Cardiac fibroblast (primary cell): ENCODE results near the gene ENTHD1.

Experiments
- DNase-seq, 2 donors: peaks; one replicate each; pipeline versions ENCODE4 v3.0.0 to v3.0.0-alpha.2; 2010; ENCODE audit warnings: low read depth in 2 of 2
- H3K4me3 ChIP-seq, 2 donors: replicated peaks in 1 of 2; 1 replicate in 1 of 2; 2 replicates in 1 of 2; pipeline ENCODE4 v1.5.1; 2011; ENCODE audit warnings: low read depth in 2 of 2, low read length in 2 of 2, mild to moderate bottlenecking in 2 of 2, moderate library complexity in 1 of 2
- CTCF ChIP-seq: IDR thresholded peaks from one replicate; pipeline ENCODE4 v1.5.1; 2011; ENCODE audit warnings: low read depth, mild to moderate bottlenecking, low read length, inconsistent platforms

ENTHD1 gene

GRCh38 chr22:39800790-39801520, 92.6 kb downstream of the ENTHD1 start:
- no peak for TF ChIP-seq CTCF
- H3K4me3 ChIP-seq: no peak overlapping the region
- DNase-seq: no peak

GRCh38 chr22:39797528-39798147, 95.9 kb downstream of the ENTHD1 start:
- no peak for TF ChIP-seq CTCF
- no peak overlapping the region for H3K4me3 ChIP-seq
- no peak for DNase-seq

DNA sequence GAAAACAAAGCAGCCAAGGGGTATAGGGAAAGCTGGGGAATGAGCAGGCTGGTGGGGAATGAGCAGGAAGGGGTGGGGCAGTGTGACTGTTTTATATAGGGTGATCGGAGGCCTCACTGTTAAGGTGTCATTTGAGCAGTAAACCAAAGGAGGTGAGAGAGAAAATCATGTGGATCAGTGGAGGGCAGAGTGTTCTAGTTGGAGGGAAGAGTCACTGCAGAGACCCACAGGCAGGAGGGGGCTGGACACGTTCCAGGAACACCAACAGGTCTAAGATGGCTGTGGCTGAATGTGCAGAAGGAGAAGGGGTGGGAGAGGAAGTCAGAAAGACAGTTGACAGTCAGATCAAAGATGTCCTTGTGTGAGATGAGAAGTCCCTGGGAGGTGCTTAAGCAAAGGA, 103.8 kb downstream of the ENTHD1 start:
- no peak for DNase-seq
- TF ChIP-seq CTCF: no peak
- H3K4me3 ChIP-seq: no peak overlapping the region

DNA sequence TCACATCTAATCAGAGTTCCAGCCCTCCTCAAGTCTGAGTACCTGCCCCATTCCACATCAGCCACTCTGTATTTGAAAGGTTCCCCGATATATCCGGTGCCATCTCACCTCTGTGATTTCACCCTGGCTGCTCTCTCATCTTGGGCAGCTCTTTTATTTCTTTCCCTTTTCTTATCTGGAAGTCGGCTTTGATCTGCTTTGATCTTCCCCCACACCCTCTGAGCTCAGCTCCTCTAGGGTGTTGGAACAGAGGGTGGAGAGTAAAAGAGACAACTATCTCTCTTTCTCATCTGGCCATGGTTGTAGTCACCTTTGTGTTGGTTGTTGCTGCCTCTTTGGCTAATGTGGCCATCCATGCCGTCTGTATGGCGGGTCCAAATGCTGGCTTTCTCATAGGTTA, 108.3 kb downstream of the ENTHD1 start:
- no peak overlapping the region for H3K4me3 ChIP-seq
- no peak for TF ChIP-seq CTCF
- no peak for DNase-seq

- TF ChIP-seq CTCF: no peak
- no peak overlapping the region for H3K4me3 ChIP-seq
- DNase-seq: no peak
Measured at GRCh38 chr22:39777716-39778454, 115.7 kb downstream of the ENTHD1 start.

- no peak overlapping the region for H3K4me3 ChIP-seq
- DNase-seq: no peak
- TF ChIP-seq CTCF: no peak
Measured at GRCh38 chr22:39776295-39777009, 117.1 kb downstream of the ENTHD1 start.
